ENCODE results near the gene STK33.

GRCh38 chr11:8587915-8588314 is 6.1 kb downstream of the STK33 start:
- TF ChIP-seq EZH2 (IDR thresholded peaks at IDR 0.05; ENCODE audit: borderline replicate concordance, low read length): no peak
- no peak for TF ChIP-seq CTCF (IDR thresholded peaks at IDR 0.05; ENCODE audit: low read length)
